ENCODE data around the gene SHISA5.
A peak's percentile ranks its signal among the peaks of the same experiment; 100 is the strongest.
"Not testable (repeated sequence)": the region's sequence is repeated elsewhere in the genome, so short reads cannot be mapped to it uniquely, and the experiment has no call there.

SHISA5 gene

DNA sequence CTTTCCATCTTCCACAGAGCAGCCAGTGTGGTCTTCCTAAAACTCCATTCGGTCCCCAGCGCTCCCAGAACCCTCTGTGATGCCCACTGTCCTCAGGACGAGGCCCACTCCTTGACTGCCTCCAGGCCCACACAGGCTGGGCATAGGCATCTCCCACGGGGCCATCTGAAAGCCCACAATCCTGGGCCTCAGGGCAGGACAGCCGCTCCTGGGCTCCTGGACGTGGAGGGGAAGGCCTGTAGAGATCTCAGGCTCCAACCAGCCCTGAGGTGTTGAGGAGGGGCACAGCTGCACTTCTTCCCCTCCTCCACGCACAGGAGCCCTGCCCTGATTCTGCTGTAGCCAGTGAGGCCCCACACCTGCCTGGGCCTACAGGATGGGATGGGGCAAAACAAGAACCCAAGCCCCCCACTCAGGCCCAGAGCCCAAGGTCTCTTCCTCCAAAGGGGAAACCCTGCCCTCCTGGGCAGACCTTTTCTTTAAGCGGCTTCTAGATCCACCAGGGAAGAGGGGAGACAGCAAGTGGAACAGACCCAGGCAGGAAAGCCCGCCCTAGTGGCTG is 25.9 kb downstream of the SHISA5 start:
- DNase-seq: no peak

DNA sequence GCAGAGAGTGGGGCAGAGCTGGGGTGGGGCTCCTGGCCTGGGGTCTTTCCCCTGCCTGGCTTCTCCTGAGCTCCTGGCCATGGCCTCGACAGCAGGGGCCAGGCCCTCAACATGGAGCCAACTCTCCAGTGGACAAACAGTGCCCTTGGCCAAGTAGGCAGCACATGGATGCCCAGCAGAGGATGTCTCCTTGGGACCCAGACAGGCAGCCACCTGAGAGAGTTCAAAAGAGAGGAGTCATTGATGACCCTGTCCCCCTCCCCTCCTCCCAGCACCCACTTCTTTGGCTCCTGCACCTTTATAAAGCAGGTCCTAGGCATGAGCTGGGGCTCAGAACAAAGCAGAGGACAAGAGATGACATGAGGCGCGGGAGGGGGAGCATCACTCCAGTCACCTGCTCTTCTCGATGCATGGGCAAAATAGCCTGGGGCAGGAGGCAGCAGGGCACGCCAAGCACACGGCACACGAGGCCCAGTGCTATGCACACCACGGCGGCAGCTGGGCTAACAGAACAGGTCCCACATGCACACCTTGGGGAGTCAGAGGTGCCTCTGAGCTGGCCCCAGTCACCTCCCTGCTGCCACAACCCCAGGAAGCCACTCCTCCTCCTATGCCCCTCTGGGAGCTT is 27.4 kb downstream of the SHISA5 start:
- no peak for DNase-seq

DNA sequence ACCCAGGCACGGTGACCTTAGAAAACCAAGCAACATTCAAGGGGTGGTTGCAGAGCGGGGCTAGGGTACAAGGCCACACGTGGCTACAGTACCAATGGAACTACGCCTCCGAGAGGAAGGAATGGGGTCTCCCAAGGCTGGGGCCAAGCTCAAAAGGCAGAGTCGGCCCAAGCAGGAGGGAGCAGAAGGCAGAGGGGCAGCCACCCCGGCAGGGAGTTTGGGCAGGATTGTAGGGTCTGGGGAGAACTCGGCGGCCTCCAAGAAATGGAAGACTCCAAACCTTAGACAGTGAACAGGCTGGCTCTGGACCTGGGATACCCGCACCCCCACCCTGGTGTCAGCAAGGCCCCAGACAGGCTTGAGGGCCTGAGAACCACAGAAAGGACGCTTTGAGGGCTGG is 28.8 kb downstream of the SHISA5 start:
- DNase-seq: no peak

DNA sequence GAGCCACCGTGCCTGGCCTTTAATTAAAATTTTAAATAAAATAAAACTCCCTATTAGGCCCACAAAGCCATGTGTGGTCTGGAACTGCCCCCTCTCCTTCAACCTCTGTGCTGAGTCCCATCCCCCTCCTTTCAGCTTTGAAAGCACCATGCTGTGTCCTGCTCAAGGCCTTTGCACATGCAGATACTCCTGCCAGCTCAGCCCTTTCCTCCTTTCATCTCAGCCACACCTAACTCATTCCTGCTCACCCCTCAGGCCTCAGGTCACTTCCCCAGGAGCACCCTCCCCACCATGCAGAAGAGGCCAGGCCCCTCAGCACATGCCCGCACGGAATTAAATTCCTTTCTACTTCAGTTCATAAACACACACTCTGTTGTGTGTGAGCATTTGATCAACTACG is 29.4 kb downstream of the SHISA5 start:
- DNase-seq: no peak

DNA sequence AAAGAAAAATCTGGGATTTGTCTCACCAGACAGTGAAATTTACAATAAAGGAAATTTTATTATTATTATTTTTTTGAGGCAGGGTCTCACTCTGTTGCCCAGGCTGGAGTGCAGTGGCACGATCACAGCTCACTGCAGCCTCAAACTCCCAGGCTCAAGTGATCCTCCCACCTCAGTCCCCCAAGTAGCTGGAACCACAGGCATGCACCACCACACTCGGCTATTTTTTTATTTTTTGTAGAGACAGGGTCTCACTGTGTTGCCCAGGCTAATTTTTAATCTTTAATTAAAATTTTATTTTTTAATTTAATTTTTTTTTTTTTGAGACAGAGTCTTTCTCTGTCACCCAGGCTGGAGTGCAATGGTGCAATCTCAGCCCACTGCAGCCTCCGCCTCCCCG is 29.9 kb downstream of the SHISA5 start:
- DNase-seq: not testable (repeated sequence)

DNA sequence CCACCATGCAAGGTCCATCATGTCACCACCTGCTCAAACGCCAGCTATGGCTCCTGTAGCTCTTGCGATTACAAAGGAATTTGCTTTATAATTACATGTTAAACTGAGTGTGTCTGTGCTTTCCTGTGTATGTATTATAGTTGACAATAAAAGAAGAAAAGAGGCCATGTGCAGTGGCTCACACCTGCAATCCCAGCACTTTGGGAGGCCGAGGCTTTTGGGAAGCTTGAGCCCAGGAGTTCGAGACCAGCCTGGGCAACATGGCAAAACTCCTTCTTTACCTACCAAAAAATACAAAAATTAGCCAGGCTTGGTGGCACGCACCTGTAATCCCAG is 30.4 kb downstream of the SHISA5 start:
- DNase-seq: no peak

DNA sequence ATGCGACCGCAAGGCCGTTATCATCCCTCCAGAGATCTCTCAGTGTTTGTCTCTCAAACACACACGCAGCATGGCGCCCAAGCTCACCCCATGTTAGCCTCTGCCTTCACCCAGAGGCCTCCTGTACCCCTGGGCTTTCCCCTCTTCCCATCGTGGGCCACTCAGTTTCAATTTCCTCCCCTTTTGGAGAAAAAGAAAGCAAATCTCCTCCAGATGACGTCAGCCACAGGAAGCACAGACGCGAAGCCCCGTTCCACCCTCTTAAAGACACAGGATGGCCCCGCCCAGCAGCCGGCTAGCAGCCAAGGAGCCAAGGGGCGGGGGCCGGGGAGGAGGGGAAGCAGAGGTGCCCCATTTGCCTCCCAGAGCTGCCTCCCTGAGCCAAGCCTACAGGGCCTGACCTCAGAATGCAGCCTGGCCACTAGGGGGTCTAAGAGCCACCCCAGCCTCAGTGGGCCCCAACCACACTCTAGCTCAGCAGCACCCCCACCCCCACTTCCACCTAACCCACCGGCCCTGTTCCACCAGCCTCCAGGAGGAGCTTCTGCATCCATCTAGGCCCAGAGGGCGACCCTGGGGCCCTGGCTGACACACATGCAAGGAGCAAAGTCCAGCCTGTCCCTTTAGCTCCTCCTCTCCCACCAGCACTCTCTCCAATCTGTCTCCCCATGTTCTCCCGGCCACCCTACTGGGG is 30.9 kb downstream of the SHISA5 start:
- DNase-seq: peak; percentile 94 to 97 (median 96)

DNA sequence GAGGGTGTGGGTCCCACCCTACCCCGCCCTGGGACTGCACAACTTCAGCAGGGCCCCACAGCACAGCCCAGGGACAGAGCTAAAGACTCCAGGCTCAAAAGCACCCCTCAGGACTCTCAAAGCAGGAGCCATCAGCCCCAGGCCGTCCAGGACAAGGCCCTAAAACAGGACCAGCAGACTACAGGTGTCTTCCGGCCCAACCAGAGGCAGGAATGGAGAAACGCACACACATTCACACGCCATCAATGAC is 31.4 kb downstream of the SHISA5 start:
- DNase-seq: no peak

DNA sequence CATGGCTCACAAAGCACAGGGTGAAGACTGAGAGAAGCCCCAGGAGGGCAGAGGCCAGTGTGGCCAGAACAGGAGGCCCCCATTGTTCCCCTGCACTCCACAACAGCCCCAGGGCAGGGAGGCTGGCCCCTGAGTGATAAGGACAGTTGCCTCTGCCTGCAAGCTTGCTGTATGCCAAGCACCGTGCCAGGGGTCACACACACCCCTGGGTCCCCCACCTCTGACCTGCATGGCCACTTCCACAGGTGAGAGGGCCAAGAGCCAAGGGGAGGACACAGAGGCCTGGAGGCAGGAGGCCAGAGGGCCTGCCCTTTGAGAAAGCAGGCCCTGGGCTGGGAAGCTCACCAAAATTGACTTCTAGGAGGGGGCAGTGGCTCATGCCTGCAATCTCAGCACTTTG is 33.7 kb downstream of the SHISA5 start:
- DNase-seq: no peak

DNA sequence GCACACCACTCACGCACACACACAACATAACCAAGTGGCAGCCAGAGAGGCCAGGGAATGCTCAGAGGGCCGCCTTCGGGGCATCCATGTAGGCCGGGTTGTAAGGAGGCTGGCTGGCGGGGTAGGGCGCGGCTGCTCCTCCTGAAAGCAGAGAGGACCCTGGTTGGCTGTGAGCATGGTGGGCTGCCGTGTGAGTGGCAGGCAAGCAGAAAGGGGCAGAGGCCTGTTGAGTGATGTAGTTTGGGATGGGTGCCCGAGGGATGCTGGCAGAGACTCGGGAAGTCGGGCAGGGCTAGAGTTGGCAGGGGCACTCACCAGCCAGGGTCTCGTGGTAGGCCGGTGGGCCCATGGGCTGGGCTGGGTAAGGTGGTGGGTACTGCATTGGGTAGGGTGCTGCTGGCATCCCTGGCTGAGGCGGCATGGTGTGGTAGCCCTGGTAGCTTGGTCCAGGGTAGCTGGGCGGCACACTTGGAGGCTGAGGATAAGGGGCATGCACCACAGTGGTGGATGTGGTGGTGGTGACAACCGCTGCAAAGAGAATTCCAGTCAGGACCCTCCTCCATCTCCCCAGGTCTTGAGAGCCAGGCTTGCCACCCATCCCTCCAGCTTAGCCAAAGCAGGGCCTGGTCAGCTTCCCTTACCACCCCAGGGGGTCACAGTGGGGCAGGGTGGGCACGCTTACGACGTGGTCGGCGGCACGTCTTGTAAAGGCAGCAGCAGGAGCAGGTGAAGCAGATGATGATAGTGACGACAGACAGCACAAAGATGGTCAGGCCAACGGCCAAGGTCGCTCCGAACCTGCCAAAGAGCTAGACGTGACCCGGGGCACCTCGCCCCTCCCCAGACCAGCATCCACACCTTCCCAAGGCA is 34.7 kb downstream of the SHISA5 start:
- no peak for DNase-seq

DNA sequence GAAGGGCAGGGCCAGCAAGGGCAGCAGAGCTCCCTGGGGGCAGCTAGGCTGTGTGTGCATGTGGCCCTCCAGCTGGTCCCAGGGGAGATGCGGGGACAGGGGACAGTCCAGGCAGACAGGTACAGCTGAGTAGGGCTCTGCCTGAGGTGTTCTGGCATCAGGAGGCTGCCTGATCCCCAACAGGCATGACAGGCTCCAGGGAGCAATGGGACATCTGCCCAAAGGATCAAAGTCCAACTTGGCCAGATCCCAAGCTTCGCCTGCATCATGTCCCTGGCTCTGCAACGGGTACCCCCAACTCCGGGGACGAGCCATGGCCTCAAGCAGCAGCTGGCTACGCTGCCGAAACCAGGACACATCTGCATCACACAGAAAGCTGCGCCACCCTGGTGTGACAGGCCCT is 35.6 kb downstream of the SHISA5 start:
- no peak for DNase-seq

DNA sequence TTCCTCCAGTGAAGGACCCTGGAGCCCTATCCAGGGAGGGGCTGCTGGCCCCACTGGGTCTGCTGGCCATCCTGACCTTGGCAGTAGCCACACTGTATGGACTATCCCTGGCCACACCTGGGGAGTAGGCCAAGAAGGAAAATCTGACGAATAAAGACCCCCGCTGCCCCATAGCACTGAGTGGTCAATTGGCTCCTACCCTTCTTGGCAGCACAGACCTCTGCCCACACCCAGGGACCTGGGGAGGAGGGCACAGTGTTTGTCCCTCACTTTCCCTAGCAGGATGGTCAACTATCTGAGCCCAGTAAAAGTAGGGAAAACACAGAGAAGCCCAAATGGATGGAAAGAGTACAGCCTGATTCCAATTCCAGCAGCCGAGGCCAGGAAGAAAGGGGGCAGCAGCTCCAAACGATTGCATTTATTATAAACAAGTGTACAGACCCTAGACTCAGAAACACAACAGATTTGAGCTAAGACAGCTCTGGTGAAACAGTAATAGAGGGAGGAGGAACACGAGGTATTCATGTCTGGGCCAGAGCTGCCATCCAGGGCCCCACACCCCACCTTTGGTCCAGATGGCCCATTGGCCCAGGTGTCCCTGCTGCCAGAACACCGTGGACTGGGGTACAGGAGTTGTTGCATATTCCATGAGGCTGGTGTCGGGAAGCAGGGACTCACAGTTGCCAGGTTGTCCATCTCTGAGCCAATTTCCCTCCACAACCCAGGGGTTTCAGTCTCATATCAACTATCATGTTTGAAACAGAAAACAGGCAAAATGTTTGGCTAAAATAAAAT is 36.3 kb downstream of the SHISA5 start:
- DNase-seq: no peak

DNA sequence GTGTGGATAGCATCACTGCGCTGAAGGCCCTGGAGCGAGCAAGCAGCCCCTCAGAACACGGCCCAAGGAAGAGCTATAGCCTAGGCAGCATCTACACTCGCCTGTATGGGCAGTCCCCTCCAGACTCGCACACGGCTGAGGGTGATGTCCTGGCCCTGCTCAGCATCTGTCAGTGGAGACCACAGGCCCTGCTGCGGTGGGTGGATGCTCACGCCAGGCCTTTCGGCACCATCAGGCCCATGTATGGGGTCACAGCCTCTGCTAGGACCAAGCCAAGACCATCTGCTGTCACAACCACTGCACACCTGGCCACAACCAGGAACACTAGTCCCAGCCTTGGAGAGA is 36.9 kb downstream of the SHISA5 start:
- no peak for DNase-seq

DNA sequence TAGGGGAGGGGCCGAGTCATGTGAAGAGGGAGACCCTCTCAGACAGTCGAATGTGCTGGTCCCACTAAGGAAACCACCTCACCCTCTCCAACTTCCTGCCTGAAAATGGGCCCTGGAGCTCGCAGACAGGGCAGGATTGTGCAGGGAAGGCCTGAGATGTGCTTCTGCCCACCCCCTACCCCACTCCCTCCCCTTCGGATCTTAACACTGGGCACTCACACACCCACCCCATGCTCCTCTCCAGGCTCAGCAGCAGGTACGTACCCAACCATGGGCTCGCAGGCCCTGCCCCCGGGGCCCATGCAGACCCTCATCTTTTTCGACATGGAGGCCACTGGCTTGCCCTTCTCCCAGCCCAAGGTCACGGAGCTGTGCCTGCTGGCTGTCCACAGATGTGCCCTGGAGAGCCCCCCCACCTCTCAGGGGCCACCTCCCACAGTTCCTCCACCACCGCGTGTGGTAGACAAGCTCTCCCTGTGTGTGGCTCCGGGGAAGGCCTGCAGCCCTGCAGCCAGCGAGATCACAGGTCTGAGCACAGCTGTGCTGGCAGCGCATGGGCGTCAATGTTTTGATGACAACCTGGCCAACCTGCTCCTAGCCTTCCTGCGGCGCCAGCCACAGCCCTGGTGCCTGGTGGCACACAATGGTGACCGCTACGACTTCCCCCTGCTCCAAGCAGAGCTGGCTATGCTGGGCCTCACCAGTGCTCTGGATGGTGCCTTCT is 37.4 kb downstream of the SHISA5 start:
- peak in 3 of 4 experiments; percentile 30 to 54 (median 44) for DNase-seq

DNA sequence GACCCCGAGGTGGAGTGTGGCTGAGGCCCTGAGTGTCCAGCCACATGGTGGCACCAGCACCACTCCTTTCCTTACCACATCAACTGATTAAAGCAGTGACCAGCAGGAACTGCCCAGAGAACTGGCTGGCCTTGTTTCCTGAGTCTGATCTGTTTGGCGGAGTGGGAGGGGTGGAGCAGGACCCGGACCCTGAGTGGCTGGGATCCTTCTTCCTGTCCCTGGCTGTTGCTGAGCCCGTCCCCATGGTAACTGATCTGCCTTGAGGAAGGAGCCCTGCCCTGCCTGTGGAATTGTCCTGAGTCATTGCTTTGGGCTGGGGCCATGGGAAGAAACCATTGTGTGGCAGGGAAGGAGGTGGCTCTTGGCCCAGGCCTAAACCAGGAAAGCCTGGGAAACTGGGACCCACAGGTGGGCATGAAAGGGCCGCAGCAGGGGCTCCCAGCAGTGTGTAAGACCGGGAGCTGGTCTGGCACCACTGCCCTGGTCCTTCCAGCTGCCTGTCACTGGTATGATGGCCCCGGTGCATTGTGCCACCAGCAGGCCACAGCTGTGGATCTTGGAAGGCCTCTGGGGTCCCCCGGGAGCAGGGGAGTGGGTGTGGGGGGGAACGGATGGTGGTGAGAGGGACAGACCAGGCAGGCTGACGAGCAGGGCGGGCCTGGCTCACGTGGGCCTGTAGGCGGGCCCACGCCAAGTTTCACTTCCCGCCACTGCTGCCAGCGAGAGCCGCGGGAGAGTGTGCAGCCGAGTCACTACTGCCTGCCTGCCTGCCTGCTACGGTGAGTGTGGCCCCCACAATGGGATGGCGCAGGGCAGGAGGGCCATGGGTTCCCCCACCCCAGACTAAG is 38.2 kb downstream of the SHISA5 start:
- DNase-seq: peak; percentile 97 to 100 (median 98)

DNA sequence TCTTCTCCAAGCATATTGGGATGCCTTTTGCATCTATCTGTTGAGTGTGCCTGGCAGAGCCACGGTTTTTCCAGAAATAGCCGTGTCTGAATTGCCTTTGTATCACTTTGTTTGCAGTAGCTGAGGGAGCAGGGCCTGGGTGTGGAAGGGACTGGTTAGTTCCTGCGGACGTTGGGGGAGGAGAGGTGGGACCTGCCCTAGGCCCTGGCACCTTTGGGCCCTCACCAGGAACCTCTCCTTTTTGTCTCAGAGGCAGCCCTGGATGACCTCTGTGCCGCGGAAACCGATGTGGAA is 38.8 kb downstream of the SHISA5 start:
- DNase-seq: no peak

DNA sequence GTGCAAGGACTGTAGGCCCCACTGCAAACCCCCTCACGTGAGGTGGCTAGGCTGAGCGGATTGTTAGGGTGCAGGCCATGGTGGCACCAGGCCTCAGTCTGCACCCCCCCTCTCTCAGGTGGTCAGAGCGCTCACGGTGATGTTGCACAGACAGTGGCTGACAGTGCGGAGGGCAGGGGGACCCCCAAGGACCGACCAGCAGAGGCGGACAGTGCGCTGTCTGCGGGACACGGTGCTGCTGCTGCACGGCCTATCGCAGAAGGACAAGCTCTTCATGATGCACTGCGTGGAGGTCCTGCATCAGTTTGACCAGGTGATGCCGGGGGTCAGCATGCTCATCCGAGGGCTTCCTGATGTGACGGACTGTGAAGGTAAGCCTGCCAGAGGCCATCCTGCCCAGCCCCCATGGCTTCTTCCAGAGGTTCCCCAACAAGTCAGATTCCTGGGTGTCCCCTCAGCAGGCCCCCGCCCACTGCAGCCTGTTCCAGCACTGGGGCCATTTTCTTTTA is 39.2 kb downstream of the SHISA5 start:
- DNase-seq: no peak

DNA sequence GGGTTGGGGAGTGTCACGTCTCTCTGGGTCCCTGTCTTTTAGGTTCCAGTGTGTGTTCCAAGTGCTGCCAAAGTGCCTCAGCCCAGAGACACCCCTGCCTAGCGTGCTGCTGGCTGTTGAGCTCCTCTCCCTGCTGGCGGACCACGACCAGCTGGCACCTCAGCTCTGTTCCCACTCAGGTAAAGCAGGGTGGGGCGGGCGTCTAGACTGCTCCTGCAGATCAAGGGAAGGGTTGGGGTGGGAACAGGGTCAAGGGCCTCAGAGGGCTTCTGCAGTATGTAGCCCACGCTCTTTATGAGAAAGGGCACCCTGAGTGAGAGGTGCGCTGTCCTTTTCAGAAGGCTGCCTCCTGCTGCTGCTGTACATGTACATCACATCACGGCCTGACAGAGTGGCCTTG is 40.3 kb downstream of the SHISA5 start:
- no peak for DNase-seq

DNA sequence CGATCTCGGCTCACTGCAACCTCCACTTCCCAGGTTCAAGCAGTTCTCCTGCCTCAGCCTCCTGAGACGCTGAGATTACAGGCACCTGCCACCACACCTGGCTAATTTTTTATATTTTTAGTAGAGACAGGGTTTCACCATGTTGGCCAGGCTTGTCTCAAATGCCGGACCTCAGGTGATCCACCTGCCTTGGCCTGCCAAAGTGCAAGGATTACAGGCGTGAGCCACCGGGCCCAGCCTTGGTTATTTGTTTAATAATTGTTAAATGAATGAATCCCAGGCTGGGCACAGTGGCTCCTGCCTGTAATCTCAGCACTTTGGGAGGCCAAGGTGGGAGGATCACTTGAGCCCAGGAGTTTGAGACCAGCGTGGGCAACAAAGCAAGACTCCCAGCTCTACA is 42.2 kb downstream of the SHISA5 start:
- DNase-seq: not testable (repeated sequence)

DNA sequence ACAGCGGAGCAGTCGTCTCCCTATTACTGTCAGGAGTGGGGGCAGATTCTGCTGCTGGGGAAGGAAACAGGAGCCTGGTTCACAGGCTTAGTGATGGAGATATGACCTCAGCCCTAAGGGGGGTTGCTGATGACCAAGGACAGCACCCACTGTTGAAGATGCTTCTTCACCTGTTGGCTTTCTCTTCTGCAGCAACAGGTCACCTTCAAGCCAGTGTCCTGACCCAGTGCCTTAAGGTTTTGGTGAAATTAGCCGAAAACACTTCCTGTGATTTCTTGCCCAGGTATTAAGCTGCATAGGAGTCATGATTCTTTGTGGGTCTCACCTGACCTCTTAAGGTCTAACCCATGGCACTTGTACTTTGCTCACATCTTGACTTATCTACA is 43.5 kb downstream of the SHISA5 start:
- no peak for DNase-seq

DNA sequence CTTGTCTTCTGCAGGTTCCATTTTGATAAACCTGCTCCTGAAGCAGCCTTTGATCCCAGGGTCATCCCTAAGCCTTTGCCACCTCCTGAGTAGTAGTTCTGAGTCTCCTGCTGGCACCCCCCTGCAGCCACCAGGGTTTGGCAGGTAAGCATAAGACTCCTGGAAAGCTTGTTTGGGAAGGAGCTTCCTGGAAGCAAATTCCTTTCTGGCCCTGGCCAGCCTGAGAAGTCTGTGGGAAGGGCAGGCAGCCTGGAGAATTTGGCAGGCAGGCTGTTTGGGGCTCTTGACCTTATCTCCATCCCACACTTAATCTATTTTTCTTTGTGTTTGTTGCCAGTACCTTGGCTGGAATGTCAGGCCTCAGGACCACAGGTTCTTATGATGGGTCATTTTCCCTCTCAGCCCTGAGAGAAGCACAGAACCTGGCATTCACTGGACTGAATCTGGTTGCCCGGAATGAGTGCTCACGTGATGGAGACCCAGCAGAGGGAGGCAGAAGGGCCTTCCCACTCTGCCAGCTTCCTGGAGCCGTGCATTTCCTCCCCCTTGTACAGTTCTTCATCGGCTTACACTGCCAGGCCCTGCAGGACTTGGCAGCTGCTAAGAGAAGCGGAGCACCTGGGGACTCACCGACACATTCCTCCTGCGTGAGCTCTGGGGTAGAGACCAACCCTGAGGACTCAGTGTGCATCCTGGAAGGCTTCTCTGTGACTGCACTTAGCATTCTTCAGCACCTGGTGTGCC is 44.0 kb downstream of the SHISA5 start:
- DNase-seq: no peak

Data from suppressor macrophage (primary cell).